GM18520 (cell line): Measurements from ENCODE around the gene TC2N.
"Not testable (repeated sequence)": the region's sequence is repeated elsewhere in the genome, so short reads cannot be mapped to it uniquely, and the experiment has no call there.

ENCODE experiments used
- ATAC-seq: cut with Tn5 transposase; IDR thresholded peaks from one replicate; pipeline ENCODE4 v1.9.1; 2021; ENCODE audit not compliant: unreplicated experiment

TC2N gene

GRCh38 chr14:91870001-91870400 lies 2.7 kb upstream of the TC2N start:
- ATAC-seq, result no peak

GRCh38 chr14:91869556-91869955 lies 2.2 kb upstream of the TC2N start:
- no peak for ATAC-seq

GRCh38 chr14:91866511-91867295 lies 633 bp downstream of the TC2N start:
- no peak for ATAC-seq

- no peak for ATAC-seq
Measured at GRCh38 chr14:91866061-91866460, 1.3 kb downstream of the TC2N start.

- no peak for ATAC-seq
Measured at GRCh38 chr14:91862417-91862816, 4.9 kb downstream of the TC2N start.

- ATAC-seq, result no peak
Measured at GRCh38 chr14:91861091-91861490, 6.2 kb downstream of the TC2N start.

GRCh38 chr14:91860238-91860637 lies 7.1 kb downstream of the TC2N start:
- no peak for ATAC-seq

- peak; percentile 78 for ATAC-seq
Measured at GRCh38 chr14:91858536-91859275, 8.6 kb downstream of the TC2N start.

GRCh38 chr14:91857614-91858013 lies 9.7 kb downstream of the TC2N start:
- ATAC-seq, result no peak

- no peak for ATAC-seq
Measured at GRCh38 chr14:91854327-91854934, 12.9 kb downstream of the TC2N start.

- ATAC-seq, result no peak
Measured at GRCh38 chr14:91851563-91851962, 15.8 kb downstream of the TC2N start.

GRCh38 chr14:91848504-91849001 lies 18.8 kb downstream of the TC2N start:
- ATAC-seq, result no peak

GRCh38 chr14:91847693-91848092 lies 19.6 kb downstream of the TC2N start:
- ATAC-seq, result no peak

GRCh38 chr14:91845652-91846051 lies 21.7 kb downstream of the TC2N start:
- ATAC-seq, result no peak

- ATAC-seq, result not testable (repeated sequence)
Measured at GRCh38 chr14:91845056-91845455, 22.3 kb downstream of the TC2N start.

GRCh38 chr14:91844029-91844428 lies 23.3 kb downstream of the TC2N start:
- no peak for ATAC-seq

GRCh38 chr14:91843437-91843836 lies 23.9 kb downstream of the TC2N start:
- no peak for ATAC-seq

GRCh38 chr14:91841065-91841464 lies 26.3 kb downstream of the TC2N start:
- no peak for ATAC-seq

- no peak for ATAC-seq
Measured at GRCh38 chr14:91839749-91840148, 27.6 kb downstream of the TC2N start.

- ATAC-seq, result no peak
Measured at GRCh38 chr14:91837076-91837475, 30.3 kb downstream of the TC2N start.

- ATAC-seq, result no peak
Measured at GRCh38 chr14:91835920-91836843, 31.2 kb downstream of the TC2N start.
